NB4 (cell line): ENCODE results near the gene KRT13.

Experiments
- DNase-seq: peaks from one replicate; pipeline ENCODE4 v3.0.0; 2010; ENCODE audit warnings: low read depth
- H3K4me3 ChIP-seq: one replicate; pipeline ENCODE4 v1.5.1; 2011; ENCODE audit warnings: mild to moderate bottlenecking, low read depth, low read length, moderate library complexity
- MAX ChIP-seq: IDR thresholded peaks from 2 replicates; pipeline ENCODE4 v1.6.1; 2011; ENCODE audit warnings: low read depth, low read length
- MYC ChIP-seq: IDR thresholded peaks from 2 replicates; pipeline ENCODE4 v1.6.1; 2011; ENCODE audit warnings: low read depth, low read length
- POLR2A ChIP-seq: IDR thresholded peaks from 2 replicates; pipeline ENCODE4 v1.6.1; 2011; ENCODE audit warnings: mild to moderate bottlenecking; ENCODE audit not compliant: insufficient read length; ENCODE audit errors: extremely low read depth
- TF ChIP-seq, protein P1 (sequence below): IDR thresholded peaks from one replicate; pipeline ENCODE4 v1.5.1; 2012; ENCODE audit warnings: low read depth, low read length

Gene KRT13

DNA sequence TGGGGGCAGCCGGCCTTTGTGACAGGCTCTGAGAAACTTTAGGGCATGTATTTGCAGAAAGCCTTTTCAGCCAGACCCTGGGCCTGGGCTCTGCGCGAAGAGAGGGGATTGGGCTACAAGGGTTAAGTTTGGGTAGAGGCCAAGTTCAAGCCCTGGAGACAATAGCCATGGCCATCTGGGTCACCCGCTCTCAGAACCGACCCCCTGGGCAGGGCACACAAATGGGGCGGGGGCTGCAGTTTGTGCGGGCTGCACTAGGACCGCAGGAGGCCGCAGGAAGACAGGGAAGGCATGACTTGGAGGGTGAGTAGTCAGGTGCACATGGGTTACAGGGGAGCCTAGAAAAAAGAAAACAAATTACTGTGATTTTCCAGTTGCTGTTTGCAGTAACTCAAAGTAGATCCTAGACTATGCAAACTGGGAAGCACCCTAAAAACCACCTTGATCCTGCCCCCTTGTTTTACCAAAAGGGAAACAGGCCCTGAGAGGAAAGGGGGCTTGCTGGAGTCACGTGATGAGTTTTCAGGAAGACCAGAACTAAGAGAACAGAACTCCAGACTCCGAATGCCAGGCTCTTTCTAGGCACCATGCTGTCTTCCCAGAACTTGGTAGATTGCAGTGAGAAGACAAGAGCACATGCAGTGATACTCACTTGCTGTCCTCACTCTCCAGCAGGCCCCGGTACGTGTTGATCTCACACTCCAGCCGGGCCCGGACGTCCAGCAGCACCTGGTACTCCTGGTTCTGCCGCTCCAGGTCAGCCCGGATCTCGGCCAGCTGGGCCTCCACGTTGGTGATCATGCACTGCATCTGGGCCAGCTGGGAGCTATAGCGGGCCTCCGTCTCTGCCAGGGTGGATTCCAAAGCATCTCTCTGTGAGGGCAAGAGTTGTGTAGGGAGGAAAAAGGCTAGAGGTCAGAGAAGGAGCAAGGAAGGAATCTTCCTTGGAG is 28.3 kb downstream of the KRT13 start:
- no peak overlapping the region for H3K4me3 ChIP-seq
- no peak for DNase-seq
- TF ChIP-seq, protein P1, sequence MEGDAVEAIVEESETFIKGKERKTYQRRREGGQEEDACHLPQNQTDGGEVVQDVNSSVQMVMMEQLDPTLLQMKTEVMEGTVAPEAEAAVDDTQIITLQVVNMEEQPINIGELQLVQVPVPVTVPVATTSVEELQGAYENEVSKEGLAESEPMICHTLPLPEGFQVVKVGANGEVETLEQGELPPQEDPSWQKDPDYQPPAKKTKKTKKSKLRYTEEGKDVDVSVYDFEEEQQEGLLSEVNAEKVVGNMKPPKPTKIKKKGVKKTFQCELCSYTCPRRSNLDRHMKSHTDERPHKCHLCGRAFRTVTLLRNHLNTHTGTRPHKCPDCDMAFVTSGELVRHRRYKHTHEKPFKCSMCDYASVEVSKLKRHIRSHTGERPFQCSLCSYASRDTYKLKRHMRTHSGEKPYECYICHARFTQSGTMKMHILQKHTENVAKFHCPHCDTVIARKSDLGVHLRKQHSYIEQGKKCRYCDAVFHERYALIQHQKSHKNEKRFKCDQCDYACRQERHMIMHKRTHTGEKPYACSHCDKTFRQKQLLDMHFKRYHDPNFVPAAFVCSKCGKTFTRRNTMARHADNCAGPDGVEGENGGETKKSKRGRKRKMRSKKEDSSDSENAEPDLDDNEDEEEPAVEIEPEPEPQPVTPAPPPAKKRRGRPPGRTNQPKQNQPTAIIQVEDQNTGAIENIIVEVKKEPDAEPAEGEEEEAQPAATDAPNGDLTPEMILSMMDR = no peak
- no peak for TF ChIP-seq MYC
- no peak for TF ChIP-seq POLR2A
- no peak for TF ChIP-seq MAX

DNA sequence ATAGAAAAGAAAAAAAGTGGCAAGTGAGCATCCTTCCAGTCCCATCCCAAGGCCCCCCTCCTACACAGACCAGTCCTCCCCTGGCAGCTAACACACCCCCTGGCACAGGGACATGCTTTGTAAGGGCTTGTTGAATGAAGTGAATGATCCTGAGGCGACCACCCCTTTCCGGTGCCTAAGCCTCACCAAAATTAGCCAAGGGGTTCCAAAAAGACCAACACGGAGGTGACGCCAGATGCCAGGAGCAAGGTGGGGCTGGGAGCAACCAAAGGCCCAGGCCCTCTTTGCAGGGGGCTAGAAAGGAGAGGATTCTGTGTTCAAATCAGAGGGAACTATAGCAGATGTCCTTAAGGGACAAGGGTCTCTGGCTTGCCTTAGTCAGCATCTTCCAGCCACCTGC is 30.0 kb downstream of the KRT13 start:
- TF ChIP-seq, protein P1 = no peak
- TF ChIP-seq MYC (no peak), POLR2A (no peak), MAX (no peak)
- H3K4me3 ChIP-seq = no peak overlapping the region
- DNase-seq = no peak

DNA sequence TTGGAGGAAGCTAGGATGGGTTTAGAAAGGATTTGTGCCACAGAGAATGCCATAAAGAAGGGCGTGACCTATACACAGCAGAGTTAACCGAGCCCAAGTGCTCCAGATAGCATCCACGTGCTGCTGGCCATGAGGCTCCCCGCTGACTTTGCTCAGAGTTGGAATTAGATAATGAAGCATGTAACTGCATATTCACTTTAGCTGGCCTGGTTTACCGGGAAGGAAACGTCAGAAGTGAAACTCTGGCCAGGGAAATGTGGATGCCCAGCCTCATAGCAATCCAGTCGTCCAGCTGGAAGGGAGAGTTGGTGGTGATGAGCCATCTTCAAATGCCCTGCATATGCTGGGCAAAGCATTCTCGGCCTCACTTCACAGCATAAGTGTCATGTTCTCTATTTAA is 30.5 kb downstream of the KRT13 start:
- TF ChIP-seq MAX = no peak
- no peak for TF ChIP-seq POLR2A
- no peak for TF ChIP-seq MYC
- TF ChIP-seq, protein P1 = no peak
- H3K4me3 ChIP-seq = no peak overlapping the region
- no peak for DNase-seq

DNA sequence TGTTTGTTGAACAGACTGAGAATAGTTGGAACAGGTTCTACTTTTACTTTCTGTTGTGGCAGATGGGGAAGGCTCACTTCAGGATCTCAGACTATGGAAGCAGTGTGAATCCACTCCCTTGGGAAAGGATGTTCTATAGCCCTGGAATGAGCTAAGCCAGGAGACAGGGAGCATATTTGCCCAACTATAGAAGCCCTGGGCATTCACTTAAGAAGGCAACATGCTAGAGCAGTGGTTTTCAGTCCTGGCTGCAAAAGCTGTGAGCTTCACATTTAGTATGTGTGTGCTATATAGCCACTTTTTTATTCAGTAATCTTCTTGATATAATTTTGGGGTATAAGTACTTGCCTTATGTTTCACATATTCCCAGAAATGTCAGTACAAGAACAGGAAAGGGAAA is 37.1 kb downstream of the KRT13 start:
- TF ChIP-seq POLR2A = no peak
- TF ChIP-seq, protein P1 = no peak
- TF ChIP-seq MYC = no peak
- no peak for TF ChIP-seq MAX
- no peak overlapping the region for H3K4me3 ChIP-seq
- no peak for DNase-seq

DNA sequence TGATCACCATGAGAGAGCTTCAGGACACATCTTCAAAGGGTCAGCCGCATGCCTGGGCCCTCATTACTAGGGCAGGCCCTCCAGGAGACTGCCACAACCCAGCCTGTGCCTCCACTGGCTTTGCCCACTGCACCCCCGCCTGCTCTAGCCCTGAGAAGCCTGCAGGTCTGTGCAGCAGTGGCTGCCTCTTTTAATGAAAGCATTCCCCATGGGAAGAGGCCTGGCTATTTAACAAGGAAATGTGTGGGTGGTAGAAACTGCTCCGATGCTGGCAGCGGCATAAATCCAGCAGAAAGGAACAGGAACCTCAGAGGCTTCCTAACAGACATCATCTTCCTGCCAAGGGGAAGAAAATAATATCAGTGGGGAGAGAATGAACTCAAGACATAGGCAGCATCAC is 37.9 kb downstream of the KRT13 start:
- TF ChIP-seq POLR2A = no peak
- no peak for TF ChIP-seq MYC
- no peak for DNase-seq
- H3K4me3 ChIP-seq = no peak overlapping the region

- TF ChIP-seq MAX = no peak
- H3K4me3 ChIP-seq = no peak within 1 kb of the TSS
- DNase-seq = no peak
Measured at GRCh38 chr17:41466988-41467387, 38.4 kb downstream of the KRT13 start, which contains the start of gene KRT32. Gene KRT32, minus strand, starts transcription at chr17:41467386. Its CDS starts 61 bp downstream, at chr17:41467325.

DNA sequence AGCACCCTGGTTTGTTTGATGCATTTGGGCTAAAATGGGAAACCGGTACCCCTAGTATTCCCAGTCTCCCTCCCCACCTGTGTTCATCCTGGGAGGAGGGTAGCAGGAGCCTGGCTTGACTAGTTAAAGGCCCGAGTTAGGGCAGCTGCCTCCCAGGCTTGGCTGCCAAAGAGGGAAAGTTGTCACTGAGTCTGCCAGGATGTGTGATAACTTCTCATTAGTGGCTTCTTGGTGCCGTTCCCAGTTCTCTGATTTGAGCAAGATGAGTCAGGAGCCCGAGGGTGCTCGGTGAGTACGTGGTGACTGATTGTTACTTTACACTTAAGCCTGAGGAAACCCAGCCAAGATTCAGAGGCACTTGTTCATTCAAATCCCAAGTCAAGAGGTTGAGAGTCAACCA is 40.7 kb downstream of the KRT13 start:
- DNase-seq = no peak
- TF ChIP-seq, protein P1 = no peak
- TF ChIP-seq POLR2A = no peak
- TF ChIP-seq MAX = no peak
- no peak for TF ChIP-seq MYC
- no peak overlapping the region for H3K4me3 ChIP-seq
